Epithelial cell of proximal tubule (primary cell): ENCODE data around the gene LIM2. TPM values are rescaled to one million over a fixed set of nuclear protein-coding genes. Genes with fewer than 3 reads are reported as not detected.
"Not testable (repeated sequence)": the region's sequence is repeated elsewhere in the genome, so short reads cannot be mapped to it uniquely, and the experiment has no call there.

Experiments
- DNase-seq: peaks from one replicate; pipeline ENCODE4 v3.0.0-alpha.2; 2011; ENCODE audit warnings: low read depth
- H3K4me3 ChIP-seq: 2 replicates; pipeline ENCODE4 v1.5.1; 2011; ENCODE audit warnings: low read depth, mild to moderate bottlenecking, low read length
- CTCF ChIP-seq: conservative IDR thresholded peaks from 2 replicates; pipeline ENCODE4 v1.5.1; 2012; ENCODE audit warnings: low read depth, mild to moderate bottlenecking, low read length
- total RNA-seq: library from RNA; depleted of rRNA; stranded (reverse); fragments of >200 nt; gene quantifications from 2 replicates; pipeline ENCODE4 v1.2.3, GENCODE V29; 2015

The LIM2 gene
- total RNA-seq, 1 donor from 2014 or later, result not detected

- no peak for TF ChIP-seq CTCF
- DNase-seq, result no peak
- no peak overlapping the region for H3K4me3 ChIP-seq
Measured at GRCh38 chr19:51410950-51411748, 23.4 kb upstream of the LIM2 start.

GRCh38 chr19:51407511-51408131 is 19.8 kb upstream of the LIM2 start:
- TF ChIP-seq CTCF, result peak; percentile 53
- no peak overlapping the region for H3K4me3 ChIP-seq
- no peak for DNase-seq

DNA sequence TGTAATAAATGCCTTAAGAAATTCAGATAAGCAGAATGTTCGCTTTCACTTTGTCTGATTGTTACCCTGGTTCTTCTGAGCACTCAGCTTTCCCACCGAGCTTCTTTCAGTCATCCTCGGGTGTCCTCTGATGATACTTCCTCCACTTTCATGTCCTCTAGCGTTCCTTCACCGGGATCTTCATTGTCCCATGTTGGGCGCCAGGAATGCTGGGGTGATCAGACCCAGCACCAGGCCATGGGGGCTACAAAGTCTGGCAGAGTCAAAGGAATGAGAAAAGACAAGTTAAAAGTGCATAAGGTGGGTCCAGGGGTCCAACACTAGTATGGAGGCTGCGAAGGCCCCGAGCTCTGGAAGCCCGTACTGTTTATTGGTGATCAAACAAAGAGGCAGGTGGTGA is 14.3 kb upstream of the LIM2 start:
- TF ChIP-seq CTCF, result no peak
- no peak for DNase-seq
- H3K4me3 ChIP-seq, result no peak overlapping the region

GRCh38 chr19:51399936-51400335 is 12.2 kb upstream of the LIM2 start:
- not testable (repeated sequence) for DNase-seq, H3K4me3 ChIP-seq

DNA sequence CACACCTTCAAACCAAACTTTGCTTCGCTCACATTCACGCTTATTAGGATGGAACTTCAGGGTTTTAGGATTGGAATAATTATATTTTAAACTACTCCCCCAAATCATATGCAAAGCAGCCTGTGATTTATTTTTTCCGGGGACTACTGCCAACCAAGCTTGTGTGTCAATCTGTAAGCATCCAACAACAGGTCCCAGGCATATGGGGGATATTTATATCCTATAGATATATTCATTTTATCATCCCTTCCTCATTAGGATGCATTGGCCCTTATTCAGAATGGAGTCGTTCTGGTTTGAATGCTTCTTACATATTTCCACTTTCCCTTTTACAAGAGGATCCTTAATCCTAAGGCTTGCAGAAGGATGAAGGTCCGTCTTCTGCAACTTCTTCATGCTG is 11.5 kb upstream of the LIM2 start:
- no peak for DNase-seq
- no peak overlapping the region for H3K4me3 ChIP-seq
- no peak for TF ChIP-seq CTCF

GRCh38 chr19:51398096-51398704 is 10.4 kb upstream of the LIM2 start:
- no peak overlapping the region for H3K4me3 ChIP-seq
- peak; percentile 61 for TF ChIP-seq CTCF
- DNase-seq, result no peak

DNA sequence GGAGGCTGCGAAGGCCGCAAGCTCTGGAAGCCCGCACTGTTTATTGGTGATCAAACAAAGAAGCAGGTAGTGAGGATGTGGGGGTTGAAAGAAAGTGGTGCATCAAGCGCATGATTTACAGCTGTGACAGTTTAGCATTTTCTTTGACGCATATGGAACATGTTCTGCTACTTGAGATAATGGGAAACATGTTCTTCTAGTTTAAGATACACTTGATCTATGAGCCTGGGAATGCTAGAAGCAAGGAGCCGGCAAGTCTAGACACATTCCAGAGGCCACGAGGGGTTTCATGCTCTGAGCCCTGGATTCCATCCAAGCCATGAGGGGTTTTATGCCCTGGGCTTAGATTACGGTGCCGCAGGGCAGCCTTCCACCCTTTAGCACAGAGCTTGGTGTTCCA is 9.7 kb upstream of the LIM2 start:
- DNase-seq, result not testable (repeated sequence)

GRCh38 chr19:51396175-51396574 is 8.4 kb upstream of the LIM2 start:
- no peak for DNase-seq
- TF ChIP-seq CTCF, result no peak
- H3K4me3 ChIP-seq, result no peak overlapping the region

More for the DNA sequence above, 9.7 kb upstream of the LIM2 start:
- H3K4me3 ChIP-seq, result not testable (repeated sequence)
